Loucy (cell line): Measurements from ENCODE around the gene LGALS3.

Source experiments
- H2AFZ ChIP-seq: fragments of 200-600 bp; sonication (generic); 2 replicates; pipeline ENCODE4 v1.6.0; 2016; ENCODE audit warnings: antibody characterized with exemption, mild to moderate bottlenecking, low read length, moderate library complexity
- H3F3A ChIP-seq: fragments of 200-600 bp; 2 replicates; pipeline ENCODE4 v1.6.0; 2016; ENCODE audit warnings: antibody characterized with exemption, low read depth, mild to moderate bottlenecking
- H3K27me3 ChIP-seq: fragments of 200-600 bp; sonication (generic); 2 replicates; pipeline ENCODE4 v1.6.1; 2014; ENCODE audit warnings: low read length, mild to moderate bottlenecking; ENCODE audit not compliant: insufficient read depth, poor library complexity, severe bottlenecking
- H3K36me3 ChIP-seq: fragments of 200-600 bp; sonication (generic); 2 replicates; pipeline ENCODE4 v1.6.1; 2016; ENCODE audit warnings: low read length; ENCODE audit not compliant: insufficient read depth
- H3K4me1 ChIP-seq: fragments of 200-600 bp; sonication (generic); 2 replicates; pipeline ENCODE4 v1.5.1; 2014; ENCODE audit warnings: low read length, mild to moderate bottlenecking; ENCODE audit not compliant: insufficient read depth, poor library complexity, severe bottlenecking
- H3K4me2 ChIP-seq: fragments of 200-600 bp; sonication (generic); 2 replicates; pipeline ENCODE4 v1.6.0; 2014; ENCODE audit warnings: antibody characterized with exemption, low read length, low read depth, mild to moderate bottlenecking; ENCODE audit not compliant: poor library complexity, severe bottlenecking
- H3K4me3 ChIP-seq: fragments of 200-600 bp; sonication (generic); 2 replicates; pipeline ENCODE4 v1.5.1; 2014; ENCODE audit warnings: low read length, mild to moderate bottlenecking, mixed read lengths; ENCODE audit not compliant: poor library complexity, severe bottlenecking
- H3K79me2 ChIP-seq: fragments of 200-600 bp; sonication (generic); 2 replicates; pipeline ENCODE4 v1.6.1; 2014; ENCODE audit warnings: low read length; ENCODE audit not compliant: insufficient read depth
- H3K9ac ChIP-seq: fragments of 200-600 bp; sonication (generic); 2 replicates; pipeline ENCODE4 v1.6.0; 2014; ENCODE audit warnings: mild to moderate bottlenecking, low read depth, low read length, moderate library complexity; ENCODE audit not compliant: poor library complexity, severe bottlenecking
- H3K9me2 ChIP-seq: fragments of 200-600 bp; sonication (generic); replicated peaks from 2 replicates; pipeline ENCODE4 v1.6.1; 2016; ENCODE audit warnings: low read depth, low read length, mixed read lengths
- H3K9me3 ChIP-seq: fragments of 200-600 bp; sonication (generic); 2 replicates; pipeline ENCODE4 v1.6.1; 2014; ENCODE audit warnings: mild to moderate bottlenecking, antibody characterized with exemption, low read length, low read depth; ENCODE audit not compliant: insufficient read depth
- H4K20me1 ChIP-seq: fragments of 200-600 bp; sonication (generic); 2 replicates; pipeline ENCODE4 v1.6.0; 2014; ENCODE audit warnings: antibody characterized with exemption, low read length, mild to moderate bottlenecking; ENCODE audit not compliant: insufficient read depth, poor library complexity, severe bottlenecking
- CTCF ChIP-seq: fragments of 200-600 bp; sonication (generic); conservative IDR thresholded peaks from 2 replicates; pipeline ENCODE4 v1.5.1; 2014; ENCODE audit warnings: mild to moderate bottlenecking, antibody characterized with exemption, low read length
- EZH2phosphoT487 ChIP-seq: fragments of 200-600 bp; IDR thresholded peaks from 2 replicates; pipeline ENCODE4 v1.6.1; 2018; ENCODE audit warnings: antibody characterized with exemption, mild to moderate bottlenecking, moderate library complexity, borderline replicate concordance

The LGALS3 gene

GRCh38 chr14:55127460-55127951, 1.5 kb upstream of the LGALS3 start:
- Histone ChIP-seq H3K9me3 (no peaks in the 10 kb centered on the region), H3K36me3 (no peaks in the 10 kb centered on the region), H3K4me2 (no peak overlapping the region), H3K79me2 (no peaks in the 10 kb centered on the region), H3K27me3 (no peaks in the 10 kb centered on the region), H3K4me1 (peaks cover 28% of the 10 kb centered on the region), H2AFZ (no peak overlapping the region), H3F3A (no peaks in the 10 kb centered on the region), H3K9ac (no peak overlapping the region), H3K4me3 (no peak overlapping the region), H4K20me1 (no peaks in the 10 kb centered on the region), H3K9me2 (no peaks in the 10 kb centered on the region)
- no peak for TF ChIP-seq CTCF
- TF ChIP-seq EZH2phosphoT487, result no peak

DNA sequence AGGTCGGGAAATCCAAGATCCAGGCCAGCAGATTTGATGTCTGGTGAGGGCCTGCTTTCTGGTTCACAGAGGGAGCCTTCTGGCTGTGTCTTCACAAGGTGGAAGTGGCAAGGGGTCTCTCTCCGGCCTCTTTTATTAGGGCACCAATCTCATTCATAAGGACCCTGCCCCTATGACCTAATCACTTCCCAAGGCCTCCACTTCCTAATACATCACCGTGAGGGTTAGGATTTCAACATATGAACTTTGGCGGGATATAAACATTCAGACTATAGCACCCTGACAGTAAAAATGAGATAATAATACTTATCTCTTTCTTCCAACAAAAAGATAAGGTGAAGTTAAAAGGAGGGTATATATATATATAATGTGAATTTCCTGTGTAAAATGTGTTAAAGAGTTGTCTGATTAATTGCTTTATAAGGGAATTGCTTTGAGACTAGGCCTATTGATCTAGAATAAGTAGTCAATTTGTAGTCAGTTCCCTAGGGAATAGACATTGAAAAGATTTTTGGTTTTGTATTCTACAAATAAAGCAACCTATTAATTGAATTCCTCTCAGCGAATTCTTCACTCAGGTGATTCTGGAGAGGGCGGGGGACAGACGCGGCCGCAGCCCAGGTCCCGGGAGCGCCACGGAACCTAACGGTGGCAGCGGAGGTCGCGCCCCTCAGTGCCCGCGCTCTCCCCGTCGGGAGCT, 516 bp upstream of the LGALS3 start:
- Histone ChIP-seq H3K27me3 (no peaks in the 10 kb centered on the region), H3K9ac (no peak overlapping the region), H3K4me1 (peaks cover 28% of the 10 kb centered on the region)

DNA sequence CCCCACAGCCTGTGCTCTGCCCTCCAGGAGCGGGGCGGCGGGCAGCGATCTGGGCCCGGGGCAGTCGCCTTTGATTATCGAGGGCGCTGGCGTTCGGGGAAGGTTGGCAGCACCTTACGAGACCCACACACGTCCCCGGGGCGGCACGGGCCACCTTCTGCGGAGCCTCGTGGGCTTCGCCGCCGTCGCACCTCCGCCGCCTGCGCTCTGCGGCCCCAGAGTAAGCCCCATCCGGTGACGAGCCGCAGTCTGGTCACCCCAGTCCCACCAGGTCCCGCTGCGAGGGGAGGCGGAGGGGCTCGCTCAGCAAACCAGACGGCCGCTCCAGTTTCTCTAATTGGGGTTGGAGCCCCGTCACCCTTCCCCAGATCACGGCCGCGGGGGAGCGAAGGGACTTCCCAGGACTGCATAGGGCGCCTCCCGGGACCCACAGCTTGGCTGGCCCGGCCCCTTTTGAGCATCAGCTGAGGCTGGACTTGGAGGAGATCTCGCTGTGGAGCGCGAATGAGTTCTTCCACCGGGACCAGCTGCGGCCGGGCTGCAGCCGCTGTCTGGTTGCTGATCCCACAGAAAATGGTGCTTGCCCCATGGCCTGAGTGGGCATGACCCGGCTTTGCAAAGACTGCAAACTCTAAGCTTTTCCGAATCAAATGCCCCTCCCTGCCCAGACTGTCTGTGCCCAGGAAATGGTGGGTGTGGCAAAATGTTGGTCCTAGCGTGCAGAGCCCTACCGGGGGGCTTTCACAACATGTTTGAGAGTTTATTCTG, 560 bp downstream of the LGALS3 start:
- Histone ChIP-seq H3K79me2 (no peaks in the 10 kb centered on the region), H3K27me3 (no peaks in the 10 kb centered on the region), H3K9ac (no peak overlapping the region), H3F3A (no peaks in the 10 kb centered on the region), H3K4me2 (no peak overlapping the region), H3K9me3 (no peaks in the 10 kb centered on the region), H3K9me2 (no peaks in the 10 kb centered on the region), H2AFZ (no peak overlapping the region), H3K4me1 (peaks cover 27% of the 10 kb centered on the region), H3K36me3 (no peaks in the 10 kb centered on the region; the same call in 1 of the 2 replicates), H4K20me1 (no peaks in the 10 kb centered on the region), H3K4me3 (no peak overlapping the region)
- TF ChIP-seq EZH2phosphoT487 (no peak), CTCF (no peak)

More for the DNA sequence above, 516 bp upstream of the LGALS3 start:
- no peak overlapping the region for H2AFZ ChIP-seq
- no peaks in the 10 kb centered on the region for H3K9me3 ChIP-seq
- H3K4me3 ChIP-seq, result no peak overlapping the region
- H3K9me2 ChIP-seq, result no peaks in the 10 kb centered on the region
- TF ChIP-seq CTCF, result no peak
- H3K79me2 ChIP-seq, result no peaks in the 10 kb centered on the region
- no peaks in the 10 kb centered on the region for H4K20me1 ChIP-seq
- H3K36me3 ChIP-seq, result no peaks in the 10 kb centered on the region
- no peak overlapping the region for H3K4me2 ChIP-seq
- no peaks in the 10 kb centered on the region for H3F3A ChIP-seq
